HK-2 (cell line): ENCODE measurements around the gene F10.

Experiments used
- DNase-seq: peaks from one replicate; pipeline ENCODE4 v3.0.0-alpha.2; 2018; ENCODE audit not compliant: unreplicated experiment

Gene F10

GRCh38 chr13:113192902-113193301, 70.3 kb downstream of the F10 start:
- DNase-seq = no peak

DNA sequence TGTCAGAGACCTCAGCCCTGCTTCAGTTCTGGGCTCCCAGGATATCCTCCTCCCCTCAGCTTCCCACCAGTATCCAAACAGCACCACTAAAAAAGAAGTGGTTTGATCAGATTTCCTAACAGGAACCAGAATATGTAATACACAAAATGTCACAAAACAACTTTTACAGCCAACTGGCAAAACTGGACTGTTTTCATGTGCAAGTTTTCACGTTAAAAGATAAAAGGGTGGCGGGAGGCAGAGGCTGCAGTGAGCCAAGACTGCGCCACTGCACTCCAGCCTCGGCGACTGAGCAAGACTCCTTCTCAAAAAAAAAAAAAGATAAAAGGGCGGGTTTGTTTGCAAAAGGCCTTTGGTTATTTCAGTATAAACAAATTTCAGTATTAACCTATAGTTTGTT, 72.8 kb downstream of the F10 start:
- DNase-seq = no peak

DNA sequence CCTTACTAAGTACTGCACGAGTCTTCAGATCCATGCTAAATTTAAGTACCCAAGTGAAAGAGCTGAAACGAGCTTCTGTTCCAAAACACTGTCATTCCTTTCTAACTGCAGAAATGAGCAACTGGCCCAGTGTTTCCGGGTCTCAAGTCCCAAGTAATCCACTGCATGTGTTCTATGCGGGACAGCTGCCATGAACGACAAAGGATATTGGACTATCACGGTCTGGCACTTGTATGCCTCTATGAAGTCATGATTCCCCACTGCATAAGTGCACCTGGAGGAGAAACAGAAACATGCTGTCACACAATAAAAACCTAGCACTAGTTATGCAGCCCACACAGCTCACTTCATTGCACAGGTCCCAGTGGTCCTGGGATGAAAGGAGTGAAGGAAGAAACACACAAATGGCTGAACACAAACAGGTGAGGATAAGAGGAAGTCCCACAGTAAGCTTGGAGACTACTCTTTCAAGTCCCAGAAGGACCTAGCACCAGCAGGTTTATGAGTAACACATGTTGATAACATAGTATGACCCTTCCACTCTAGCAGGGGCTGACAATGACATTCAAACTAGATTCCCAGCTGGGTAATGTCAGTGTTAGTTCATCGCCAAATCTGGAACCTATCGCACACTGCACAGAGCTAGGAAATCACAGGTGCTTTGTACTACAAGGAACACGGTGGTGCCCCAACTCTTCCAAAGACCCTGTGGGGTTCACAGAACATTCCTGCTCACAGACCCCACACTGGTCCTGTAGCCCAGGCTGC, 74.6 kb downstream of the F10 start:
- DNase-seq = no peak
